Ishikawa (cell line): ENCODE measurements around the gene RAB8A.

Source experiments
- TAF1 ChIP-seq: IDR thresholded peaks from 2 replicates; pipeline ENCODE4 v1.6.1; 2012; ENCODE audit warnings: low read depth, mild to moderate bottlenecking
- ZBTB7A ChIP-seq: IDR thresholded peaks from 2 replicates; pipeline ENCODE4 v1.6.1; 2012; ENCODE audit warnings: low read depth
- TF ChIP-seq, protein P1 (sequence below): IDR thresholded peaks from 2 replicates; pipeline ENCODE4 v1.6.1; 2012

DNA sequence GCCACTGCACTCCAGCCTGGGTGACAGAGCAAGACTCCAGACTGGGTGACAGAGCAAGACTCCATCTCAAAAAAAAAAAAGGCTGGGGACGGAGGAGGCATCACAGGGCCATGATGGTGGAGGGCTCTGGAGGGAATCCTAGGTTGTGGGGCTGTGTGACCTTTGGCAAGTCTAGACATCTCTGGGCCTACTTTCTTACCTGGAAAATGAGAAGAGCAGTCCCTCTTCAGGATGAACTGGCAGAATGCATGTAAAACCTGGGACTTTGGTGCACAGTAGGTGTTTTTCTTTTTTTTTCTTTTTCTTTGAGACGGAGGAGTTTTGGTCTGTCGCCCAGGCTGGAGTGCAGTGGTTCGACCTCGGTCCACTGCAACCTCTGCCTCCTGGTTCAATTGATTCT lies 48.0 kb downstream of the RAB8A start:
- TF ChIP-seq, protein P1, sequence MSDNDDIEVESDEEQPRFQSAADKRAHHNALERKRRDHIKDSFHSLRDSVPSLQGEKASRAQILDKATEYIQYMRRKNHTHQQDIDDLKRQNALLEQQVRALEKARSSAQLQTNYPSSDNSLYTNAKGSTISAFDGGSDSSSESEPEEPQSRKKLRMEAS = no peak
- TF ChIP-seq ZBTB7A = no peak
- no peak for TF ChIP-seq TAF1
